Measurements from ENCODE around the gene CHD1.

Gene CHD1

DNA sequence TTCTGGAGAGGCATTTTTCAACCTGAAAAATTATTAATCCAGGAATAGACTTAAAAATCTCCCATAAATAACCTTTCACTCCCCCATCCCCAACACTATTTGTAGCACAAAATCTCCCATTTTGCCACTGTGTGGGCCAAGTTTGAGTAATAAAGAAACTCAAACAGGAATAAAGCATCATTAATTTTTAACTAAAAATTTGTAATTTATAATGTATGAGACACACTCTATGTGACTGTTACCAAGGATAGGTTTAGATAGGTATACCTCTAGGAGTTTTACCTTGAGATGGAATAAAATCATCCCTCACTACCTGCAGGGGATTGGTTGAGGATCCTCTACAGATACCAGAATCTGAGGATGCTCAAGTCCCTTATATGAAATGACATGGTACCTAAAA, 30.1 kb downstream of the CHD1 start:
- no peak for DNase-seq

GRCh38 chr5:98891591-98891990, 37.2 kb downstream of the CHD1 start:
- DNase-seq: no peak

GRCh38 chr5:98880598-98880997, 48.2 kb downstream of the CHD1 start:
- no peak for DNase-seq

- no peak for DNase-seq
Observed at GRCh38 chr5:98880151-98880550, 48.7 kb downstream of the CHD1 start.

- no peak for DNase-seq
Observed at GRCh38 chr5:98877600-98877999, 51.2 kb downstream of the CHD1 start.

DNA sequence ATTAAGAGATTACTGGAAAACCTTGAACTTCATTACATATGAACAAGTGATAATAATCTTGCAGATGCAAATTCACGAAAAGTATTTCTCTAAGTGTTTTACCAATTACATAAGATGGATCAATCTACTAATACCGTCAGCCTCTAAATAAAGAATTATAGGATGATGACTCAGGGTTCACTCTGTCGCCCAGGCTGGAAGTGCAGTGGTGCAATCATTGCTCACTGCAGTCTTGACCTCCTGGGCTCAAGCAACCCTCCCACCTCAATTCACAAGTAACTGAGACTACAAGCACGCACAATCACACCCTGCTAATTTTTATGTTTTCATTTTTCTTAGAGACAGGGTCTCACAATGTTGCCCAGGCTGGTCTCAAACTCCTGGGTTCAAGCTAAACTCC, 56.1 kb downstream of the CHD1 start:
- DNase-seq: no peak

- DNase-seq: no peak
Observed at GRCh38 chr5:98865690-98866089, 63.1 kb downstream of the CHD1 start.

- DNase-seq: no peak
Observed at GRCh38 chr5:98847054-98847453, 81.8 kb downstream of the CHD1 start.

DNA sequence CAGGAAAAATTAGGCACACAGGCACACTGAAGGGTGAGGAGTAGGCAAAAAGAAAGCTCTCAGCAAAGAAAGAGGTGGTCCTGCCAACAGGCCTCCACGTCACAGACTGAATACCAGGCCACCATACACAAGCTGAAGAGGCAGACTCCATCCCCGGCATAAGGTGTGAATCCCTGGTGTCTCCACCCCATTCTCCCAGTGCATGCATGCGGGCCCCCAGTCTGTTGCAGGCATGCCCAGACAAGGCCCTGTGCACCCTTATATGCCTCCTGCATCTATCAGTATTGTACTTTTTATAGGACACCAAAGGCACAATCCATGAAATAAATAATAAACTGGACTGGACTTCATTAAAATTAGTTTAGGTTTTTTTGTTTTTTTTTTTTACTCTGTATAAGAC, 82.3 kb downstream of the CHD1 start:
- no peak for DNase-seq

DNA sequence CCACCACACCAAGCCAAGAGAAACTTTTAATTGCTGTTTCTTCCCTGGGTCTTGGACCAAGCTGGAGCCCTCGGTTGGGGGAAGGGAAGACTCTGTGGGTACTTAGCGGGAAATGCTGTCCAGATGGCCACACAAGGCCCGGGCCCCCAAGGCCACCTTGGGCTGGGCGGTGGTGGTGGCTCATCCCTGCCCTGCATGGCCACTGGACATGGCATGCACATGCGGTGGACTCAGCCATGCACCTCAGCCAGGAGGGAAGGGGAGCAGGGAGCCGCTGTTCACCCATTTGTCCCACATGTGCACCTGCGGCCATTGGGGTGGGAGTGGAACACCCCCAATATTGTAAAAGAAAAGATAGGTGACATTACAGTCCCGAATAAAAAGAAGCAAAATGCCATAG, 82.9 kb downstream of the CHD1 start:
- DNase-seq: no peak

GRCh38 chr5:98844865-98845264, 83.9 kb downstream of the CHD1 start:
- DNase-seq: no peak

- no peak for DNase-seq
Observed at GRCh38 chr5:98843481-98843880, 85.3 kb downstream of the CHD1 start.

- no peak for DNase-seq
Observed at GRCh38 chr5:98840946-98841345, 87.9 kb downstream of the CHD1 start.

GRCh38 chr5:98839469-98840383, 89.1 kb downstream of the CHD1 start:
- DNase-seq: no peak

DNA sequence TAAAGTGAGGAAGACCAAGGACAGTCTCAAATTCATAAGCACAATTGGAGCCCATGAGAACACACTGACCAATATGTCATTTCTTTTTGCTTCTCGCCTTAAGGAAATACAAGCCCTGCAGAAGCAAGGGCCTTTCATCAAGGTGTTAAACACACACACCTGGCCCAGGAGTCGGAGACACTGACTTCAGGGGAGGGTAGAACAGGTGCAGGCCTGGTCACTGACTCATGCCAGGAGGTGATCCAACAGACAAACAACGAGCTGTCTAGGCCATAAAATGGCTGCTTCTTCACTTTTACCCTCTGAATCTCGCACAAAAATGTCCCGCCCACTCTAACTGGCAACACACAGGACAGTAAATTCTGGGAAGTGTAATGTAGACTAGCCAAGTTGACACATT, 92.6 kb downstream of the CHD1 start:
- peak in 1 of 2 experiments; percentile 0 for DNase-seq

GRCh38 chr5:98827588-98828284, 101.1 kb downstream of the CHD1 start:
- no peak for DNase-seq

GRCh38 chr5:98827161-98827560, 101.6 kb downstream of the CHD1 start:
- peak; percentile 3 to 42 for DNase-seq

- DNase-seq: no peak
Observed at GRCh38 chr5:98825582-98826375, 103.0 kb downstream of the CHD1 start.

DNA sequence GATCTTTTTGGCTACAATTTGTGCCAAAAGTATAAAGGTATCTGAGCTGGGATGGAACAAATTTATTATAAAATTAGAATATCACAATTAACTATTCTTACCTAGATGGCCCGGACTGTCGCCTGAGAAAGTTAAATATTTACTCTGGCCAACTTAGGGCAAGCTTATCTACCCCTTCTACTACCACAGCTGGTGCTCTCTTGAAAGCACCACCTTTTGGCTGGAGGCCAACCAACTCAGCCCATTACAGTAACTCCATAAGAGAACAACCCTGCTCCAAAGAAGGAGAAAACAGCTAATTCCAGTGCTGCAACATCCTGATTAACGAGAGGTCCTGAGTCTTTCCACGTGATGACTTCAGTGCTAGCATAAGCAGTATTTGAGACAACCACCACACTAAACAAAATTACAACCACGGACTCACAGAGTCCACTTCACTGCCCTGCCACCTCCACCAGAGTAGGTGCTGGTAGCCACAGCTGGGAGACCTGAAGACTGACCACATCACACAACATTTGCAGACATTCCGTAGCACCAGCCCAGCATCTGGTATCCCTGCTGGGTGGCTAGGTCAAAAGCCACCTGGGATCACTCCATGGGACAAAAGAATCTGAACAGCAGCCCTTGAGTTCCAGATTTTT, 112.1 kb downstream of the CHD1 start:
- DNase-seq: no peak

- DNase-seq: no peak
Observed at GRCh38 chr5:98813755-98814154, 115.1 kb downstream of the CHD1 start.

DNA sequence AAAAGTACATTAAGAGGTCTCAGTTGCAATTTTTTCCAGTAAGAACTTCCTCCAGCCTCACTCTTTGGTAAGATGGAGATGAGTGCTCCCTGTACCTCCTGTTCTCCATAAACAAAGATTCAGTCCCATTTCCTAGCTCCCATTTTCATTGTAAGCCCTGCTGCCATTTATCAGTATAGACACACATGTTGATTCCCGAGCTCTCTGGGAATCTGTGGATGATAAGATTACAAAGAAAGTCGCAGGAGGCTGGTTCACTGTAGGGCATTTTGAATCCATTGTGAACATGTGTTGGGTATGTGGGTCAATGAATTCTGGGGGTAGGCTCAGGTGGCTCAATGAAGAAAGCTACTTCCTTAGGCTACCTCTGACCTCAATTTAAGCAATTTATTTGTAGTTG, 118.6 kb downstream of the CHD1 start:
- no peak for DNase-seq

DNA sequence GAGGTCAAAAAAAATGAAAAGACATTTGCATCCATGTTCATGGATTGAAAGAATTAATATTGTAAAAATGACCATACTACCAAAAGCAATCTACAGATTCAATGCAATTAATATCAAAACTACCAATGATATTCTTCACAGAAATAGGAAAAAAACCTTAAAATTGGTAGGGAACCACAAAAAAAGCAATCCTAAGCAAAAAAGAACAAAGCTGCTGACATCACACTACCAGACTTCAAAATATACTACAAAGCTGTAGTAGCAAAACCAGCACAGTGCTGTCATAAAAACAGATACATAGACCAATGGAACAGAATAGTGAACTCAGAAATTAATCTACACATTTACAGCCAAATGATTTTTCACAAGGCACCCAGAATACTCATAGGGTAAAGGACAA, 121.0 kb downstream of the CHD1 start:
- DNase-seq: no peak

GRCh38 chr5:98805070-98805469, 123.7 kb downstream of the CHD1 start:
- no peak for DNase-seq

Measured in NCI-H2081 (cell line).